ENCODE data around the gene BMP10.
A peak's percentile ranks its signal among the peaks of the same experiment; 100 is the strongest.
"Not testable (repeated sequence)": the region's sequence is repeated elsewhere in the genome, so short reads cannot be mapped to it uniquely, and the experiment has no call there.

BMP10 gene

GRCh38 chr2:68871159-68871764 lies at the start of gene BMP10:
Gene BMP10 (minus strand): TSS chr2:68871397. CDS start chr2:68871358, 39 bp downstream.
- DNase-seq: no peak

GRCh38 chr2:68920481-68921170 lies 49.4 kb upstream of the BMP10 start:
- no peak for DNase-seq

GRCh38 chr2:68918497-68918896 lies 47.3 kb upstream of the BMP10 start:
- DNase-seq: no peak

GRCh38 chr2:68917034-68917718 lies 46.0 kb upstream of the BMP10 start:
- DNase-seq: no peak

GRCh38 chr2:68916226-68916625 lies 45.0 kb upstream of the BMP10 start:
- DNase-seq: no peak

- DNase-seq: no peak
Measured at GRCh38 chr2:68915393-68915792, 44.2 kb upstream of the BMP10 start.

- no peak for DNase-seq
Measured at GRCh38 chr2:68913359-68913758, 42.2 kb upstream of the BMP10 start.

GRCh38 chr2:68912732-68913131 lies 41.5 kb upstream of the BMP10 start:
- DNase-seq: no peak

GRCh38 chr2:68912111-68912510 lies 40.9 kb upstream of the BMP10 start:
- no peak for DNase-seq

GRCh38 chr2:68911709-68912108 lies 40.5 kb upstream of the BMP10 start:
- DNase-seq: no peak

- no peak for DNase-seq
Measured at GRCh38 chr2:68911246-68911645, 40.0 kb upstream of the BMP10 start.

- DNase-seq: peak; percentile 26
Measured at GRCh38 chr2:68909793-68910674, 38.8 kb upstream of the BMP10 start.

GRCh38 chr2:68908392-68908970 lies 37.3 kb upstream of the BMP10 start:
- DNase-seq: no peak

GRCh38 chr2:68907920-68908253 lies 36.7 kb upstream of the BMP10 start:
- no peak for DNase-seq

- DNase-seq: no peak
Measured at GRCh38 chr2:68907232-68907919, 36.2 kb upstream of the BMP10 start.

- no peak for DNase-seq
Measured at GRCh38 chr2:68906716-68907115, 35.5 kb upstream of the BMP10 start.

- no peak for DNase-seq
Measured at GRCh38 chr2:68905116-68905515, 33.9 kb upstream of the BMP10 start.

GRCh38 chr2:68901561-68901960 lies 30.4 kb upstream of the BMP10 start:
- DNase-seq: no peak

GRCh38 chr2:68901199-68901514 lies 30.0 kb upstream of the BMP10 start:
- DNase-seq: no peak

- no peak for DNase-seq
Measured at GRCh38 chr2:68900496-68901198, 29.4 kb upstream of the BMP10 start.

GRCh38 chr2:68895981-68896380 lies 24.8 kb upstream of the BMP10 start:
- DNase-seq: not testable (repeated sequence)

GRCh38 chr2:68889500-68889899 lies 18.3 kb upstream of the BMP10 start:
- DNase-seq: no peak
